ENCODE data around the gene RCBTB1.

Gene RCBTB1

DNA sequence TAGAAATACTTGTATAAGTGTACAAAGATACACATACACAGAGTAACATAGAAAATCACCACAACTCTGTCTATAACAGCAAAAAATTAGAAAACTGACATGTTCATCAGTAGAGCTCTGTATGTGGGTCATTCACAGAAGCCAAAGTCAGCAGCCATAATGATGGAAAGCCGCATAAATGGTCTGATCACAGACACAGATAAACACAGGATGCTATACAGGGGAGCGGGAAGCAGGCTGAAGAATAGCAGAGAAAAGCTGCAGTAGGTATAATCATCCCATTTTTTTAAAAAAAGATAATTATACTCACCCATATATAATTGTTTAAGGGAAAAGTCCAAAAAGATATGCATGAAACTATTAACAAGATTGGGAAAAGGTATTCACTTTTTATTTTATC is 31.5 kb downstream of the RCBTB1 start:
- DNase-seq: no peak

DNA sequence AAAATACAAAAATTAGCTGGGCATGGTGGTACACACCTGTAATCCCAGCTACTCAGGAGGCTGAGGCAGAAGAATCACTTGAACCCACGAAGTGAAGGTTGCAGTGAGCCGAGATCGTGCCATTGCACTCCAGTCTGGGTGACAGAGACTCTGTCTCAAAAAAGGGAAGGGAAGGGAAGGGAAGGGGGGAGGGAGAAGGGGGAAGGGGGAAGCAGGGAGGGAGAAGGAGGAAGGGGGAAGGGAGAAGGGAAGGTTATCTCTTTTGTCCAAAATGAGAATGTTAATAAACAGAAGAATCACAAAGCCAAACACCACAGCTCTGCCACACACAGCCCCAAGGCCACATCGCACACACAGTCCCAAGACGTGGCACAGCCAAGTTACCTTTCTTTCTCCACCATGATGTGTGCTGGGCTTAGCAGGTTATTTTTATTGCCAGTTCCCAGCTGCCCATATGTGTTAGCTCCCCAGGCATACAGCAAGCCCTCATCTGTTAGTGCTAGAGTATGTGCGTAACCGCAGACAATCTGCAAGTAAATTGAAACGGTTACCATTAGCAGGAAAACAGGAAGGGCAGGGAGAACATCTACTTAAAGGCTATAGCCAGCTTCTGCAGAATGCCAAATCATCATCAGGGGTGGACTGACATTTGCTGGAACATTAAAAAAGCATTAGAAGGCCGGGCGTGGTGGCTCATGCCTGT is 34.3 kb downstream of the RCBTB1 start:
- DNase-seq: no peak

DNA sequence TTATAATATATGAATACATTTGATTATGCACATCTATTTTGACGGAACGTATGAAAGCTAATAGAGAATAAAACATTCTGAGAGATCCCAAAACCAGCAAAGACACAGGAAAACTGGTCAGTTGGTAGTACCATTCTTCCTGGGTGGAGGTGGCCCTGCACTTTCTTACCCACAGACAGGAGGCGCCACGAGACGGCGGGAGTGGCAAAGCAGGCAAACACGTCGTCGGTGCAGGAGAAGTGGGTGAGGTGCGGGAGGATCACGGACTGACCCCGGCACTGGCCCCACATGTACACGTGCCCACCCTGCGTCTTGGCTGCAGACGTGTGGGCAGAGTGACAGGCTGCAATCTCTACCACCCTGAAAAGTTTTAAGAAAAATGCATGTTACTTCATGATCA is 36.1 kb downstream of the RCBTB1 start:
- no peak for DNase-seq

DNA sequence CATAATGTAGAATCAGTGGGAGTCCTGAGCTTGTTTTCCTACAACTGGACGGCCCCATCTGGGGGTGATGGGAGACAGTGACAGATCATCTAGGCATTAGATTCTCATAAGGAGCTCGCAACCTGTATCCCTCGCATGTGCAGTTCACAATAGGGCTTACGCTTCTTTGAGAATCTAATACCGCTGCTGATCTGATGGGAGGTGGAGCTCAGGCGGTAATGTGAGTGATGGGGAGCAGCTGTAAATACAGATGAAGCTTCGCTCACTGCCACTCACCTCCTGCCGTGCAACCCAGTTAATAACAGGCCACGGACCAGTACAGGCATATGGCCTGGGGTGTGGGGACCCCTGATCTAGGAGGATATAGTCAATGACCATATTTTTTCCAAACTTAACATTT is 38.8 kb downstream of the RCBTB1 start:
- DNase-seq: no peak

DNA sequence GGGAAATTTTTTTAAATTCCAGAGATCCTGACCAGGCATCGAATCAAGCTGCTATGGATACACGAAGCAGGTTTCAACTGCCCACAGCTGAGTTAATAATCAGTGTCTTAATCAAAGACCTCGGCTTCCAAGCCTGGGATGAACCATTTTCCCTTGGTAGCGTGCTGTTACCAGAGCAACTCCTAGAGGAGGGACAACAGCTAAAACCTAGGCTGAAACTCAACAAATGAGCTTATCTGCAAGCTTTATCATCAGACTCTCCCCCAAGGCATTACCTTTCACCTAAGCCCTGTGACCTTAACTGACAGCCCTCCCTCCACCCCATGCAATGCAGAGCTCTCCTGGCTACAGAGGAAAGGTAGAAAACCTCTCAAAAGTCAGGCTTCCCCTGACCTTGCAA is 39.7 kb downstream of the RCBTB1 start:
- no peak for DNase-seq

DNA sequence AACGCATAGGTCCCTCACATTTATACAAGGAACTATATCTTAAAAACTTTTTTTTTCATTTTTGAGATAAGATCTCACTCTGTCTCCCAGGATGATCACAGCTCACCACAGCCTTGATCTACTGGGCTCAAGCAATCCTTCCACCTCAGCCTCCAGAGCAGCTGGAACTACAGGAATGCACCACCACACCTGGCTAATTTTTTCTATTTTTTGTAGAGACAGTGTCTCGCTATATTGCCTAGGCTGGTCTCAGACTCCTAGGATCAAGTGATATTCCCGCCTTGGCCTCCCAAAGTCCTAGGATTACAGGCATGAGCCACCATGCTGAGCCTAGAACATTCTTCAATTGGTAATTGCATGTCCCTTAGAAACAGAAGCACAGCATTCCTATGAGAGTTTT is 41.7 kb downstream of the RCBTB1 start:
- no peak for DNase-seq

DNA sequence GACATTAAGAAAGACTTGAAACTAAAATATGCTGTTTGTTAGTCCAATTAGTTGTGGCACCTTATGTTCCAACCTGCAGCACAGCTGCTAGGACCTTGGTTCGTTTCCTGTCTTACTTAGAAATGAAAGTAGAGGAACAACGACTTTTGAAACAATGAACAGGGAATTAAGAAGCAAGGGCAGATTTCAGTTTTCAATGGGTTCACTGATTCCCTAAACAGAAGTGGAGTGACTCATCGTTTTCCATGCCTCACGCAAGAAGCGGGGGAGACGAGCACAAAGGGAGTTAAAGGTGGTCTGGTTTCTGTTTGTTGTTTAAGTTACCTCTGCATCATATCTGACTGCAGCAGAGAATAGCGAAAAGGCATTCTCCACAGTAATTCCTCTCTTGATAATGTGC is 44.8 kb downstream of the RCBTB1 start:
- no peak for DNase-seq

DNA sequence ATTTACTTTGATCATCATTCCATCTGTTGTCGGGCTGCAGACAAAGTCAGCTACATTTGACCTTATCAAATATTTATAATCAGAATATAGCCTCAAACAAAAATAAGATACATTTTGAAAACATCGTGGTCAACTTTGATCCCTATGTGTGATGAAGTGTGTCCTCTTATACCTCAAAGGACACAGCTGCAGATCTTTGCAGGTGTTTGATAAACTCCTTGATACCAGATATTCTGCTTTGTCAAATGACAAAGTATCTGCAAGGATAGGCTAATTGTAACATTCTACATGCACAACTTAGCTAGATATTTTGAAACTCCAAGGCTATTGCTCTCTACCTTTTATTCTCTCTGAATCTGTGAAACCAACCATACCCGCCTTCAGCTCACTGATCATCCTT is 45.6 kb downstream of the RCBTB1 start:
- DNase-seq: no peak

DNA sequence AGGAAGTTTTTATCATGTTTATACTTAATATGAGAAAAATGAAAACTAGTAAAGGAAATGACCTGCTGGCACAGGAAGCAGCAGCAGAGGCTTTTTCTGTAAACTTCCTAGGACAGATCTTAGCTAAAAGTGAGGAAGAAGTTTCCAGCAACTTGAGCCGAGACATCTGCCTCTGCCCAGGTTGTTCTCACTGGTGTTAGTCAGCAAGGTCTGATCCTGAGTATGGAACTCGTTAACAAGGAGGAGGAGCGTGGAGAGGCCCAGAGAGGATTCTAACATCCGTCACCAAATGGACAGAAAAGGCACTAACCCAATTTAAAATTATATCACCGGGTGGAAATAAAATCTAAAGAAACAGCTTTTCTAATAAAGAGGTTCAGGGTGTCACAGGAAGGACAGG is 46.0 kb downstream of the RCBTB1 start:
- DNase-seq: no peak

DNA sequence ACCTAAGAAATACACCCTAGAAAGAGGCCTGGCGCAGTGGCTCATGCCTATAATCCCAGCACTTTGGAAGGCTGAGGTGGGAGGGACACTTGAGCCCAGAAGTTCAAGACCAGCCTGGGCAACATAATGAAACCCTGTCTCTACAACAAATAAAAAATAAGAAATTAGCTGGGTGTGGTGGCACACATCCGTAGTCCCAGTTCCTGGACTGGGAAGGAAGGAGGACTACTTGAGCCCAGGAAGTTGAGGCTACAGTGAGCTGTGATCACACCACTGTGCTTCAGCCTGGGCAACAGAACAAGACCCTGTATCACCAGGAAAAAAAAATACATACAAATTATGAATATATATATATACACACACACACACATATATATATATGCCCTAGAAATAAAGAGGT is 47.0 kb downstream of the RCBTB1 start:
- DNase-seq: no peak

DNA sequence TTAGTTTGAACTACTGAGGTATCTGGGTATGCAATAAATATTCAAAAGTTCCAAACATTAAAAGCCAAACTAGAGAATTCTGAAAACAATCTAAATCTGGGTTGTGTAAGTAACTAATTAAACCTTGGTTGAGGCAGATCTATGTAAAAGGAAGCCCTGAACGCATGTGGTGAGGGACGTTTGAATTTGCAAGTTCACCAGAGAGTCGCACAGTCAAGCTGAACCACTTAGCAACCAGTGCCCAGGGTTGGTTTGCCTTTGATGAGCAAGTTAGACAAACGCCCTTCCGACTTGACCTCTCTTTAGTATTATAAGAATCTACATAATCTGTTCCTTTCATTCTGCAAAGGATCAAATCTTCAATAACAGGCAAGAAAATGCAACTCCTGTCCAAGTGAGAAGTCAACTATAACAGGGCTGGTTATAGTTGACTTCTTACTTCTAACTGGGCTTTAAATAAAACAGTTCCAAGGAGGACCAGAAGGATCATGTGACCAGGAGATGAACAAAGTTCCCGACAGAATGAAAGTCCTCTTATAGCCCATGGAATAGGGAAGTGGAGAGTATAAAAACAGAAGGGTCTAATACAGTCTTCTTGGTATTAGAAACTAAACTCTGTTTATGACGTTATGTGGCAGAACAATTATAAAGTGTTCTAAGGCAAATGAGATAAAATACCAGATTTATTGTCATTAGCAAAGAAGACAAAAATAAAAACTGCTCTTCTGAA is 49.0 kb downstream of the RCBTB1 start:
- no peak for DNase-seq

DNA sequence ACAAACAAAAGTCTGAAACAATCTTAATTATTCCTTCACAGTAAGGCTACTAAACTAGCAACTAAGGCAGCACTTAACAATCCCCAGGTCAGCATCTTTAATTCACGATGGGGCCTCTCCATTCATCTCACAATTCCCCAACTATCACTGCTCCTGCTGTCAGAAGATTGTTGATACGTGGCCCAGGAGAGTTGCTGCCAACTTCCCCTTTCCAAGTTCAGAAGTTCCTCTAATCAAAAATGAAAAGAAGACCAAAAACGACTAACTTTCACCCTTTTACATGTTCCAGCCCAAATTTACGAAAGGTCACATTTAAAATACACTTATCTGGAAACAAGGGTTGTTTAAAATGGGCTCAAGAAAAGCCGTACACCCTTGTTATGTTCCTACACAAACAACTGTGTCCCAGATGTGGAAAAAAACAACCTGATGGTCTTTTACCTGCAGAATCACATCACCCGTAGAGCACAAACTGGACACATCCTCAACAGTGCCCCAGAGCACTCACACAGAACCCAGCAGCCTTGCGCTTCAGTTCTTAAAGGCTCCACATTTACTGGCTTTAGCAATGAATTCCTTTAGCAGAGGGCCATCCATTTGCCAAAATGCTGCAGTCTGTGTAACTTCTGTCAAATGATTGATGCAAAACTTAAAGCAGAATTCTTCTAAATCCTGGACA is 51.6 kb downstream of the RCBTB1 start:
- no peak for DNase-seq

DNA sequence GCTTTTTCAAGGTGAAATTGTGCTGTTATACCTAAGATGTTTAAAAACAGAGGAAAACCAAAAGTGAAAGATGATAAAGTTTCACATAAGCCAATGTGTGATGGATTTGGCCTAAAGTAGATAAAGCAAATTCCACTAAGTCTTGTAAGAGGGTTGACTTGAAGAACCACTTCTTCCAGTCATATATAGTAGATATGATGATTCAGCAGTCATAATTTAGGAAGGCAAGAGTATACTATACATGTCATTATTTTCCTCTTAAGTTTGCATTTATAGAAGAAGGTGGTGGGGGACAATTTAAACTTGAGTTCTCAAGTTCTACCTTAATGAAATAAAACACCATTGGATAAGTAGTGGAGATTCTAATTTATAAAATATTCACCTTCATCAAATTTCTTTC is 52.3 kb downstream of the RCBTB1 start:
- DNase-seq: no peak

DNA sequence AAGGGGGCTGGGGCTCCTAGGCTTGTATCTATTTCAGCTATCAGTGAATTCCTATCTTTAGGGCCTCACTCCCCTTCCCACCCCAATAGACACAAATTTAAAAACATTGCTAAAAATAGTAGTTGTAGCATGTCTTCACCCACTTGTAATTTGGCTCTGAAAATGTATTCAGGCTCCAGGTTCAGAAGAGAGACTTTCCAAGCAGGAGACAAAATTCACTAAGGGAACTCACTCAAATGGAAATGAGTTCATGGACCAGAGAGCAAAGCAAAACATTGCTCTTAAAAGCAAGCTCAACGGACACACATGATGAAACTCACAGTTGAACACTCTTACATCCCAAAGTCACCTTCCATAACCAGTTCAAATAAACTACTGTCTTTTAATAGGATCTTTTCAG is 52.8 kb downstream of the RCBTB1 start:
- DNase-seq: no peak

DNA sequence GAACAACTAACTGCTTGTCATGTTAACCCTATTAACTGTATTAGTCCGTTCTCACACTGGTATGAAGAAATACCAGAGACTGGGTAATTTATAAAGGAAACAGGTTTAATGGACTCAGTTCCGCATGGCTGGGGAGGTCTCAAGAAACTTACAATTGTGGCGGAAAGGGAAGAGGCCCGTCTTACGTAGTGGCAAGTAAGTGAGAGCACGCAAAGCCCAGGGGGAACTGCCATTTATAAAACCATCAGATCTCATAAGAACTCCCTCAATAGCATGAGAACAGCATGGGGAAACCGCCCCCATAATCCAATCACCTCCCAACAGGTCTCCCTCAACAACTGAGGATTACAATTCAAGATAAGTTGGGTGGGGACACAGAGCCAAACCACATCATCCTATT is 54.9 kb downstream of the RCBTB1 start:
- no peak for DNase-seq

DNA sequence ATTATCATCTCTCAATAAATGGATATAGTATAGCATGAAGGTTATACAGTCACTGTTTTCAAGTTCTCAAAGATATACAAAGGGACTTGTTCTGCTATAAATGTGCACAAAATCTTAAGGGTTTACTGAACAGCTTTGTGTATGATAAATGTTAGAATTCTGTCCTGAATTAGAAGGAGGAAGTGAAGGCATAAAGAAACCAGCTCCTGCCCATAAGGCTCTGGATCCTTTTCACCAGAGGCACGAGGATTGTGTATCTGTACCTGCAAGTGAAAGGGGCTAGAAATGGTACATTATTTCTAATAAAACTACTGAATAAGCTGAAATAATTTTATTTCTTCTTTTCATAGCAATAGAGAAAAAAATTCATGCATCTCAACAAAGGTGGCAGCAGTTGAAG is 57.2 kb downstream of the RCBTB1 start:
- no peak for DNase-seq

DNA sequence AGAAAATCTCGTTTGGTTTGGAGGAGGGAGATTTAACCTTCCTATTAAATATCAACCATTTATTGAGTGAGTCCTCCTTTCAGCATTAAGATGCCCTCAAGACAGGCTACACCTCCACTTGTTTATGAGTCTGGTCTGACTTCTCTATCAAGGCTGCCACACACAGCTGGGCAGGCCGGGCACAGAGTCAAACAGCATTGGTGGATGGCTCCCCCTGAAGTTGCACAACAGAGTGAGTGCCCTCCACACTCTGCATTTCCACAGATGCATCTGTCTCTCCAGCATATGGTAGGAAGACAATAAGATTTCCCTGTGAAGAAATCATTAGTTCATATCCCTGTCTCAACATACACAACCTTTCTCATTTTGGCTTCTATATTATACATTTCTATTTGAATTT is 58.2 kb downstream of the RCBTB1 start:
- no peak for DNase-seq

DNA sequence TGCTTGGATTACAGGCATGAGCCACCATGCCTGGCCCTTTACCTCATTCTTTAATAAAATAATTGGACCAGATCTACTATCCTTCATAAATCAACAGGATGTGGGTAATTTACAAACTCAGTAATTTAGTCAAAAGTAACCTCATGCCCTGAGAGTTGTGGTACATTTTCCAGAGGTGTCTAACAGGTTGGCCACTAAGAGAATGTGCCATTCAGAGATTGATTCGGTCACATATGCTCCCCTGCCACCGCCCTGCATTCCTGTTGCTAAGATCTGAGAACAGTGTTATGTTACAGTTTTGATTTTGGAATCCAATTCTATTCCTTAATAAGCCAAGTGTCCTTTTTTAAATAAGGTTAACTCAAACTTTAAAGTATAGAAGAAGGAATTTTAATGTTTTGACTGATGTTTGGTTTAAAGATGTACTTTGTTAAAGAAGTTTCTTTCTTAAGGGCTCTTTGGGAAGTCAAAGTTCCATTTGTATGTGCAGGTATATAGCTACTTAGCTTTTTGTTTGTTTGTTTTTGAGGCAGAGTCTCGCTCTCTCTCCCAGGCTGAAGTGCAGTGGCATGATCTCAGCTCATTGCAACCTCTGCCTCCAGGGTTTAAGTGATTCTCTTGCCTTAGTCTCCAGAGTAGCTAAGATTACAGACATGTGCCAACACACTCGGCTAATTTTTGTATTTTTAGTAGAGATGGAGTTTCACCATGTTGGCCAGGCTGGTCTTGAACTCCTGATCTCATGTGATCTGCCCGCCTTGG is 60.4 kb downstream of the RCBTB1 start:
- DNase-seq: no peak

DNA sequence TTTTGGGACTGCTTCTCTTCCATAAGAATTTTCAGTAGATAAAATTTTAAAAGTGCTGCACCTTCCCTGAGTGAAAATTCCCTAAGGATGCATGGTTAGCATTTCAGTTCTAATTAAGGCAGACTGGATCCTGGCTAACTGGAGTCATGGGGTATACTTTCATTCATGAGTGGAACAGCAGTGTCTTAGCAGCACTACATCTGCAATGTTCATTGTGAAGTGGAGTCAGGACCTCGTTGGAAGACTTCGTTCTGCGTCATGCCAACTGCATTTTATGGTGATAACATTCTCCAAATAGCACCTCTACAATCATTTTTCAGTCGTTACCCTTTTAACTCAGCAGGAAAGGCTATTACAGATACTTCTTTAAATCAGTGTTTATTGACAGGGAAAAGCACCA is 64.1 kb downstream of the RCBTB1 start:
- no peak for DNase-seq

DNA sequence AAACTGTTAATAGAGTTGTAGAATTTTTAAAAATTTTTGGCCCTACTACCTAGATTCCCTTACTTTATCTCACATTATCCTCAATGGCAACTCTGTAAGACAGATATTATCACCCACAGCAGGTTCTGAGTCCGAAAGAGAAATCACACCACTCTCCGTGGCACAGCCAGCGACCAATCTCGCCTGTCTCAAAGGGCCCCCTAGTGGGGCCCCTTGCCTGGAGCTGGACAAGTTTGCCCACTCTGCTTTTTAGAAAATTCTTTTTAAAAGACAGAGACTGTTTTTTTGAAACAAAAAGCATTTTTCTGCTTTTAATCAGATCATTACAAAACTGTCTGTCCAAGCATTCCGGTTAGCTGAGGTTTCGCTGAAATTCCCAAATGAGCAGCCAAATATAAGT is 67.9 kb downstream of the RCBTB1 start:
- DNase-seq: no peak

DNA sequence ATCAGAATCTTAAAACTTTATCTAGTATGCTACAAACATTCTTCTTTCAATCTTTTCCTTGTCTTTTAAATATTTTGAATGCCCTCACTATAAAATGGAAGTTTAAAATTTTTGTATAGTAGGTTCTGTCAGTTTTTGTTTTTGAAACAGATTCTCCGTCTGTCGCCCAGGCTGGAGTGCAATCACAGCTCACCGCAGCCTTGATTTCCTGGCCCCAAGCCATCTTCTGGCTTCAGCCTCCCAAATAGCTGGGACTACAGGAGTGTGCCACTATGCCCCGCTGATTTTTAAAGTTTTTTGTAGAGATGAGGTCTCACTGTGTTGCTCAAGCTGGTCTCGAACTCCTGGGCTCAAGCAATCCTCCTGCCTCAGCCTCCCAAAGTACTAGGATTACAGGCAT is 68.9 kb downstream of the RCBTB1 start:
- no peak for DNase-seq

DNA sequence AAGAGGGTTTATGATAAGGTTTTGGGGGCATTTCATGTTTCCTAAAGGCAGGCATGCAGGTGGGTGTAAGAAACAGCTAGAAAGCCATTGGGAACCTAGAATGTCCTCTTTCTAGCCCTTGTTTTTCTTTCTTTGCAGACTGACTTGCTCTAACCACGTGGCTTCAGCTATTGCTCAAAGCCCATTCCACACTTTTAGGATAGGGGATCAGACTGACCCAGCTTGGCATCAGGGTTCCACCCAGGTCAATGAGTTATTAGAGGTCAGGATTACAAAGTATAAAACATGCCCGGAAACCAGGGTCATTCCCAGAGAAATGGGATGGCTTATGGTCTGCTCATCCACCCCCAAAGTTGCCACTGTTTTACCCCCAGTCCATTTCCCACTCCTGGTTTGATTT is 72.8 kb downstream of the RCBTB1 start:
- DNase-seq: no peak

DNA sequence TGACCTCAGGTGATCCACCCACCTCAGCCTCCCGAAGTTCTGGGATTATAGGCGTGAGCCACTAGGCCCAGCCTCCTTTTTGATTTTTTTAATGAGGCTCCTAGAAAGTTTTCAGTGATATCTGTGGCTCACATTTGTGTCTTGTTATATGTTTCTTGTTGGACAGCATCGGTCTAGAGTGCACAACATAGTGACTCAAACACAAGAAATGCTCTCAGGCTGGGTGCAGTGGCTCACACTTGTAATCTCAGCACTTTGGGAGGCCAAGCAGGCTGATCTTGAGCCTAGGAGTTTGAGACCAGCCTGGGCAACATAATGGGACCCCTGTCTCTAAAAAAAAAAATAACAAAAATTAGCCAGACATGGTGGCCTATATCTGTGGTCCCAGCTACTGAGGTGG is 81.4 kb downstream of the RCBTB1 start:
- DNase-seq: no peak

DNA sequence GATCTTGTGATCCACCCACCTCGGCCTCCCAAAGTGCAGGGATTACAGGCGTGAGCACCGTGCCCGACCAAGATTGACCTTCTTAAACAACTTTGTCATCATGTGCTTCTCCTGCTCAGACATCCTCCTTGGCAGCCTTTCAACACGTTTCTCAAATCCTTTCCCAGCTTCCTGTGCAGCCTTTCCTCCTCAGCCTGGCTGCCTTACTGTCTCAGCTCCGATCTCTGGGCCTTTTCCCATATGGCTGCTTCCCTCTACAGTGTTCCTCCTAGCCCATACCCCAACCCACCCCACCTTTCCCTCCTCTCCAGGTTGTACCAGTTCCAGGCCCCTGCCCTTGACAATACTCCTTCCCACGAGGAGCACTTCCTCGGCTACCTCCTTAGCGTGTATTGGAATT is 82.4 kb downstream of the RCBTB1 start:
- DNase-seq: no peak

All from stimulated activated CD4-positive, alpha-beta T cell treated with anti-CD3 and anti-CD28 coated beads, Interleukin-2, amount 100 ng/mL, for 48 hours (primary cell).